ENCODE data around the gene ITM2B. TPM values are rescaled to one million over a fixed set of nuclear protein-coding genes. Genes with fewer than 3 reads are reported as not detected.

Gene ITM2B
- total and polyA plus RNA-seq, 10 of the 15 experiments (the other 5 are each of a cell fraction or from before 2014, with no cell fraction given), result 2.5 to 18.1 (median 4.9) TPM

DNA sequence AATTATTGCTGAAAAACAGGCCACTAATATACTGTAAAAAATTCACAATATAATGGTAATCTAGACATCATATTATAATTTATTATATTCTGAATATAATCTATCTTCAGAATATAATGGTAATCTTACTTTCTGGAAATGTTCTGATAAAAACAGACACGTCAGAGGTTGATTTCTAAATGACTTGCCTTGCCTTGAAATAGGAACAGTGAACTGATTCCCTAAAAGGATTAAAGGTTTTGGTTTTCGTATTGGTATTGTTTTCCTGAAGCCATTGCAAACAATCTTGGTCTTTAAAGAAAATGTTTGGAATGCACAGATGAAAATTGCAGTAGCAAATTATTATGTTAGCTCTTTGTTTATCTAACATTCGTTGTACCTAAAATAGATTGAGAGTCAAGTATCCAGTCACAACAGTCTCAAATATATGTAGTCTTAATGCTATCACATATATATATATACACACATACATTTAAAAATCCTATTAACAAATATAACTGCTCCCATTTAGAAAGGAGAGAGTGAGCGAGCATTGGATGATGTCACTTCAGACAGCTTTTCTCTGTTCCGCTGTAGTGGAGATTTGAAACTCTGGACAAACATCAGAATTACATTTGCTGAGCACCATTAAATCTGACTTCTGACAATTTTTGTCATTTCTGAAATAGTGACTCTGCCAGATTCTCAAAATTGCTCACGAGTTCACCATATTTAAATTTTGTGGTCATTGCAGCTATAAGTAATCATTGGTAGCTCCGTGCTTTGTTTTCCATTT, 1.7 kb downstream of the ITM2B start (continued):
- TF ChIP-seq ZZZ3 (IDR thresholded peaks at IDR 0.05; ENCODE audit: control insufficient read depth, insufficient read length, low read depth) (no peak), NR2C2 (IDR thresholded peaks at IDR 0.05; ENCODE audit: borderline replicate concordance, control insufficient read depth, insufficient read length, low read depth) (no peak), CBFB (IDR thresholded peaks at IDR 0.05; ENCODE audit: low read depth) (peak; percentile 37; the same call in 1 of the 2 replicates), ZNF274 (IDR thresholded peaks at IDR 0.05; ENCODE audit: insufficient read depth, insufficient read length) (no peak), DPF2 (IDR thresholded peaks at IDR 0.05) (no peak), SMARCA5 (IDR thresholded peaks at IDR 0.05) (no peak), MAX (IDR thresholded peaks at IDR 0.05; ENCODE audit: low read depth, low read length) (no peak), POU2F2 (IDR thresholded peaks at IDR 0.05; ENCODE audit: borderline replicate concordance, low read depth, low read length) (peak; percentile 90), CEBPB (IDR thresholded peaks at IDR 0.05; ENCODE audit: borderline replicate concordance in 1 of 2, low read depth in 2 of 2, low read length in 2 of 2) (no peak), ATF7 (IDR thresholded peaks at IDR 0.05; ENCODE audit: low read depth) (peak; percentile 67), STAT3 (IDR thresholded peaks at IDR 0.05; ENCODE audit: low read depth, low read length) (peak; percentile 76; the same call in 1 of the 2 replicates), CREM (IDR thresholded peaks at IDR 0.05; ENCODE audit: low read depth) (peak; percentile 38), SMAD1 (IDR thresholded peaks at IDR 0.05; ENCODE audit: low read depth, partially characterized antibody) (no peak), TCF7 (IDR thresholded peaks at IDR 0.05; ENCODE audit: borderline replicate concordance) (no peak), SMAD5 (IDR thresholded peaks at IDR 0.05; ENCODE audit: low read depth) (no peak), MTA2 (IDR thresholded peaks at IDR 0.05; ENCODE audit: low read depth) (no peak), CHD1 (IDR thresholded peaks at IDR 0.05; ENCODE audit: low read depth, low read length) (no peak), CHD2 (IDR thresholded peaks at IDR 0.05; ENCODE audit: borderline replicate concordance, low read depth, low read length) (no peak), MEF2B (IDR thresholded peaks at IDR 0.05; ENCODE audit: partially characterized antibody, poor library complexity, severe bottlenecking) (peak; percentile 52), SRF (IDR thresholded peaks at IDR 0.05; ENCODE audit: low read depth in 2 of 2, low read length in 2 of 2) (no peak), CBX5 (IDR thresholded peaks at IDR 0.05; ENCODE audit: low read depth) (no peak), SP1 (IDR thresholded peaks at IDR 0.05; ENCODE audit: low read depth, low read length) (no peak), NR2F1 (conservative IDR thresholded peaks at IDR 0.05) (peak; percentile 86), TARDBP (IDR thresholded peaks at IDR 0.05; ENCODE audit: borderline replicate concordance) (no peak), PBX3 (IDR thresholded peaks at IDR 0.05; ENCODE audit: insufficient replicate concordance, low read depth, low read length) (no peak)
- TF ChIP-seq, protein P1, sequence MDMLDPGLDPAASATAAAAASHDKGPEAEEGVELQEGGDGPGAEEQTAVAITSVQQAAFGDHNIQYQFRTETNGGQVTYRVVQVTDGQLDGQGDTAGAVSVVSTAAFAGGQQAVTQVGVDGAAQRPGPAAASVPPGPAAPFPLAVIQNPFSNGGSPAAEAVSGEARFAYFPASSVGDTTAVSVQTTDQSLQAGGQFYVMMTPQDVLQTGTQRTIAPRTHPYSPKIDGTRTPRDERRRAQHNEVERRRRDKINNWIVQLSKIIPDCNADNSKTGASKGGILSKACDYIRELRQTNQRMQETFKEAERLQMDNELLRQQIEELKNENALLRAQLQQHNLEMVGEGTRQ (IDR thresholded peaks at IDR 0.05; ENCODE audit: borderline replicate concordance, low read depth, low read length), result no peak
- TF ChIP-seq, protein P2, sequence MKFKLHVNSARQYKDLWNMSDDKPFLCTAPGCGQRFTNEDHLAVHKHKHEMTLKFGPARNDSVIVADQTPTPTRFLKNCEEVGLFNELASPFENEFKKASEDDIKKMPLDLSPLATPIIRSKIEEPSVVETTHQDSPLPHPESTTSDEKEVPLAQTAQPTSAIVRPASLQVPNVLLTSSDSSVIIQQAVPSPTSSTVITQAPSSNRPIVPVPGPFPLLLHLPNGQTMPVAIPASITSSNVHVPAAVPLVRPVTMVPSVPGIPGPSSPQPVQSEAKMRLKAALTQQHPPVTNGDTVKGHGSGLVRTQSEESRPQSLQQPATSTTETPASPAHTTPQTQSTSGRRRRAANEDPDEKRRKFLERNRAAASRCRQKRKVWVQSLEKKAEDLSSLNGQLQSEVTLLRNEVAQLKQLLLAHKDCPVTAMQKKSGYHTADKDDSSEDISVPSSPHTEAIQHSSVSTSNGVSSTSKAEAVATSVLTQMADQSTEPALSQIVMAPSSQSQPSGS (IDR thresholded peaks at IDR 0.05; ENCODE audit: low read length), result peak; percentile 92
- TF ChIP-seq, protein P3, sequence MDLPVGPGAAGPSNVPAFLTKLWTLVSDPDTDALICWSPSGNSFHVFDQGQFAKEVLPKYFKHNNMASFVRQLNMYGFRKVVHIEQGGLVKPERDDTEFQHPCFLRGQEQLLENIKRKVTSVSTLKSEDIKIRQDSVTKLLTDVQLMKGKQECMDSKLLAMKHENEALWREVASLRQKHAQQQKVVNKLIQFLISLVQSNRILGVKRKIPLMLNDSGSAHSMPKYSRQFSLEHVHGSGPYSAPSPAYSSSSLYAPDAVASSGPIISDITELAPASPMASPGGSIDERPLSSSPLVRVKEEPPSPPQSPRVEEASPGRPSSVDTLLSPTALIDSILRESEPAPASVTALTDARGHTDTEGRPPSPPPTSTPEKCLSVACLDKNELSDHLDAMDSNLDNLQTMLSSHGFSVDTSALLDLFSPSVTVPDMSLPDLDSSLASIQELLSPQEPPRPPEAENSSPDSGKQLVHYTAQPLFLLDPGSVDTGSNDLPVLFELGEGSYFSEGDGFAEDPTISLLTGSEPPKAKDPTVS (IDR thresholded peaks at IDR 0.05; ENCODE audit: low read depth, low read length), result no peak

All from GM12878 (cell line).